Breast epithelium (tissue), 4 donors: ENCODE results near the gene SYNPO2. TPM values are rescaled to one million over a fixed set of nuclear protein-coding genes. Genes with fewer than 3 reads are reported as not detected.
A peak's percentile ranks its signal among the peaks of the same experiment; 100 is the strongest.
"Not testable (repeated sequence)": the region's sequence is repeated elsewhere in the genome, so short reads cannot be mapped to it uniquely, and the experiment has no call there.

Source experiments
- DNase-seq, 2 donors: peaks; one replicate each; pipeline ENCODE4 v3.0.0-alpha.2; 2019; ENCODE audit warnings: low spot score in 2 of 2
- H3K27ac ChIP-seq, 2 donors: fragments of 200-600 bp; sonication (generic) in 1 of 2; one replicate each; pipeline ENCODE4 v1.5.1; 2016 to 2019; ENCODE audit warnings: mild to moderate bottlenecking in 1 of 2
- H3K27me3 ChIP-seq, 2 donors: fragments of 200-600 bp; sonication (generic) in 1 of 2; one replicate each; pipeline versions ENCODE4 v1.5.1 to v1.6.0; 2017 to 2019; ENCODE audit warnings: control low read depth in 1 of 2, mild to moderate bottlenecking in 1 of 2
- H3K36me3 ChIP-seq: fragments of 200-600 bp; one replicate; pipeline ENCODE4 v1.5.1; 2019
- H3K4me1 ChIP-seq, 2 donors: fragments of 200-600 bp; sonication (generic); one replicate each; pipeline ENCODE4 v1.5.1; 2016 to 2019; ENCODE audit warnings: control low read depth in 1 of 2
- H3K4me3 ChIP-seq, 3 donors: fragments of 200-600 bp; sonication (generic); 1 replicate in 2 of 3; 2 replicates in 1 of 3; pipeline ENCODE4 v1.5.1; 2016 to 2019; ENCODE audit warnings: mild to moderate bottlenecking in 3 of 3, moderate library complexity in 2 of 3
- H3K9me3 ChIP-seq, 2 donors: fragments of 200-600 bp; sonication (generic) in 1 of 2; one replicate each; pipeline ENCODE4 v1.5.1; 2016 to 2019; ENCODE audit warnings: control low read depth in 1 of 2
- CTCF ChIP-seq, 3 donors: fragments of 450-650 bp; IDR thresholded peaks; one replicate each; pipeline ENCODE4 v1.5.1; 2016 to 2017; ENCODE audit warnings: antibody characterized with exemption in 3 of 3, mild to moderate bottlenecking in 3 of 3, moderate library complexity in 3 of 3
- POLR2A ChIP-seq: fragments of 450-650 bp; IDR thresholded peaks from one replicate; pipeline ENCODE4 v1.6.1; 2016; ENCODE audit warnings: antibody characterized with exemption, mild to moderate bottlenecking, moderate library complexity
- POLR2AphosphoS5 ChIP-seq, 3 donors: sonication (generic); formaldehyde crosslinking; IDR thresholded peaks; one replicate each; pipeline ENCODE4 v1.6.1; 2017; ENCODE audit warnings: antibody characterized with exemption in 3 of 3
- intact Hi-C: fragments of 100-400 bp; cut with DNase I; formaldehyde crosslinking; loops from one replicate; pipeline ENCODE4 v1.15.1; 2023; ENCODE audit warnings: low total_unique reads
- total RNA-seq, 3 donors: library from RNA; depleted of rRNA; stranded (reverse); fragments of >200 nt; gene quantifications; one replicate each; pipeline ENCODE4 v1.1.0, GENCODE V29; 2016

Gene SYNPO2
- total RNA-seq, 3 donors from 2014 or later: 30.2 to 90.1 (median 52.7) TPM

GRCh38 chr4:118999919-119000318 is 111.3 kb downstream of the SYNPO2 start:
- Histone ChIP-seq H3K9me3 (no peaks in the 10 kb centered on the region), H3K27me3 (no peaks in the 10 kb centered on the region), H3K4me1 (no peaks in the 10 kb centered on the region), H3K36me3 (no peaks in the 10 kb centered on the region), H3K27ac (peak overlapping the region; percentile 27 to 32), H3K4me3 (no peak overlapping the region)
- TF ChIP-seq POLR2AphosphoS5 (IDR thresholded peaks at IDR 0.05) (no peak), POLR2A (no peak), CTCF (IDR thresholded peaks at IDR 0.05) (no peak)
- intact Hi-C loops: no loop called here
- DNase-seq: no peak

- no peaks in the 10 kb centered on the region for H3K36me3 ChIP-seq
- intact Hi-C loops: no loop called here
- no peaks in the 10 kb centered on the region for H3K4me1 ChIP-seq
- TF ChIP-seq POLR2AphosphoS5 (IDR thresholded peaks at IDR 0.05) (no peak), POLR2A (no peak), CTCF (IDR thresholded peaks at IDR 0.05) (no peak)
- H3K27ac ChIP-seq: peak overlapping the region; percentile 27 to 32
- H3K27me3 ChIP-seq: no peaks in the 10 kb centered on the region
- DNase-seq: no peak
- H3K9me3 ChIP-seq: no peaks in the 10 kb centered on the region
- no peak overlapping the region for H3K4me3 ChIP-seq
Measured at GRCh38 chr4:119000400-119000799, 111.7 kb downstream of the SYNPO2 start.

- Histone ChIP-seq H3K9me3 (no peaks in the 10 kb centered on the region), H3K36me3 (no peaks in the 10 kb centered on the region), H3K27ac (no peak overlapping the region), H3K27me3 (no peaks in the 10 kb centered on the region), H3K4me1 (no peaks in the 10 kb centered on the region), H3K4me3 (no peak overlapping the region)
- no peak for TF ChIP-seq CTCF (IDR thresholded peaks at IDR 0.05)
- TF ChIP-seq POLR2AphosphoS5 (IDR thresholded peaks at IDR 0.05): no peak
- TF ChIP-seq POLR2A: no peak
- intact Hi-C loops: no loop called here
- DNase-seq: no peak
Measured at GRCh38 chr4:119002476-119002875, 113.8 kb downstream of the SYNPO2 start.

- H3K4me1 ChIP-seq, H3K27me3 ChIP-seq, H3K36me3 ChIP-seq, H3K4me3 ChIP-seq, DNase-seq, intact Hi-C loops, H3K9me3 ChIP-seq, H3K27ac ChIP-seq: not testable (repeated sequence)
Measured at GRCh38 chr4:119003001-119003400, 114.3 kb downstream of the SYNPO2 start.

GRCh38 chr4:119005928-119006460 is 117.3 kb downstream of the SYNPO2 start:
- H3K4me1 ChIP-seq: no peaks in the 10 kb centered on the region
- H3K36me3 ChIP-seq: no peaks in the 10 kb centered on the region
- no peak for DNase-seq
- no peaks in the 10 kb centered on the region for H3K27me3 ChIP-seq
- TF ChIP-seq POLR2A: no peak
- TF ChIP-seq POLR2AphosphoS5 (IDR thresholded peaks at IDR 0.05): no peak
- no peak overlapping the region for H3K4me3 ChIP-seq
- no peaks in the 10 kb centered on the region for H3K9me3 ChIP-seq
- H3K27ac ChIP-seq: no peak overlapping the region
- intact Hi-C loops: no loop called here

- H3K4me1 ChIP-seq: no peaks in the 10 kb centered on the region
- H3K36me3 ChIP-seq: no peaks in the 10 kb centered on the region
- DNase-seq: no peak
- H3K9me3 ChIP-seq: no peaks in the 10 kb centered on the region
- H3K27me3 ChIP-seq: no peaks in the 10 kb centered on the region
- H3K4me3 ChIP-seq: no peak overlapping the region
- no peak overlapping the region for H3K27ac ChIP-seq
- TF ChIP-seq CTCF (IDR thresholded peaks at IDR 0.05): no peak
- no peak for TF ChIP-seq POLR2AphosphoS5 (IDR thresholded peaks at IDR 0.05)
- no peak for TF ChIP-seq POLR2A
- intact Hi-C loops: no loop called here
Measured at GRCh38 chr4:119008761-119009160, 120.1 kb downstream of the SYNPO2 start.

- H3K4me1 ChIP-seq, H3K36me3 ChIP-seq, H3K27ac ChIP-seq, DNase-seq, H3K4me3 ChIP-seq, intact Hi-C loops, H3K27me3 ChIP-seq, H3K9me3 ChIP-seq: not testable (repeated sequence)
Measured at GRCh38 chr4:119010221-119010620, 121.6 kb downstream of the SYNPO2 start.
